Stimulated activated CD4-positive, alpha-beta T cell treated with anti-CD3 and anti-CD28 coated beads, TNF-alpha, amount 100 ng/mL, for 24 hours (primary cell): ENCODE results near the gene FAM156B.
"Not testable (repeated sequence)": the region's sequence is repeated elsewhere in the genome, so short reads cannot be mapped to it uniquely, and the experiment has no call there.

Experiments used
- DNase-seq, 3 experiments: peaks; one replicate each; pipeline ENCODE4 v3.0.0-alpha.2; 2020; ENCODE audit warnings: low read depth in 3 of 3

FAM156B gene

DNA sequence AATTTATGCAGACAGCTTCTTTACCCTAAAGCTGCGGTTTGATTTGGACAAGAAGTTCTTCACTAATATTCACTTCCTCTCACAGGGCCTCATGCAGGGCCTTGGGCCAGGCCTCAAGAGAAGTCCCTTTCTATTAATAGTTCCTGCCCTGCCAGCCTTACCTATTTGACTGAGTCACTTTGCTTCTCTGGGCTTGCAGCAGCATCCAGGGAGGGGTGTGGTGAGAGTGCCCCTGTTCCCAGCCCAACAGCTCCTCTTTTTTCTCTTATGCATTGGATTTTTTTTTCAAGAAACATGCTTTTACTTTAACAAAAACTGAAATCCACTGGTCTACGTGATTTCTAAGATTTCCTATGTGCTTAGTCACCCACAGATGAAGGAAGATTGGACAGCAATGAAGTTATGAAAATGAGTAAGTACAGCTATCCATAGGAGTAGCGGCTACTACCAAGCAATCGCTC lies 26.7 kb downstream of the FAM156B start:
- DNase-seq: no peak

DNA sequence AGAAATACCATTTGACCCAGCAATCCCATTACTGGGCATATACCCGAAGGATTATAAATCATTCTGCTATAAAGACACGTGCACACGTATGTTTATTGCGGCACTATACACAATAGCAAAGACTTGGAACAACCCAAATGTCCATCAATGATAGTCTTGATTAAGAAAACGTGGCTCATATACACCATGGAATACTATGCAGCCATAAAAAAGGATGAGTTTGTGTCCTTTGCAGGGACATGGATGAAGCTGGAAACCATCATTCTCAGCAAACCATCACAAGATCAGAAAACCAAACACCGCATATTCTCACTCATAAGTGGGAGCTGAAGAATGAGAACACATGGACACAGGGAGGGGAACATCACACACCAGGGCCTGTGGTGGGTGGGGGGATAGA lies 33.1 kb downstream of the FAM156B start:
- DNase-seq: not testable (repeated sequence)

DNA sequence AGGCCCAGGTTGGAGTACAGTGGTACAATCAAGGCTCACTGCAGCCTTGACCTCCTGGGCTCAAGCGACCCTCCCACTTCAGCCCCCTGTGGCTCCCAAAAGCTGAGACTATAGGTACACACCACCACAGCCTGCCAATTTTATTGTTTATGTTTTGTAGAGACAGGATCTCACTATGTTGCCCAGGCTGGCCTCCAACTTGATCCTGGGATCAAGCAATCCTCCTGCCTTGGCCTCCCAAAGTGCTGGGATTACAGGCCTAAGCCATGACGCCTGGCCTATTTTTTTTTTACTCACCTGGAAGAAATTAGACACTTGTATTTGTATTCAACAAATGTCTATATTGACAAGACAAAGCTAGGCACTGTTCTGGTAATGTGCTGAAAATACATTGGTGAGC lies 36.1 kb downstream of the FAM156B start:
- no peak for DNase-seq

- DNase-seq: no peak
These were observed 37.0 kb downstream of the FAM156B start for GRCh38 chrX:52933976-52934703.

DNA sequence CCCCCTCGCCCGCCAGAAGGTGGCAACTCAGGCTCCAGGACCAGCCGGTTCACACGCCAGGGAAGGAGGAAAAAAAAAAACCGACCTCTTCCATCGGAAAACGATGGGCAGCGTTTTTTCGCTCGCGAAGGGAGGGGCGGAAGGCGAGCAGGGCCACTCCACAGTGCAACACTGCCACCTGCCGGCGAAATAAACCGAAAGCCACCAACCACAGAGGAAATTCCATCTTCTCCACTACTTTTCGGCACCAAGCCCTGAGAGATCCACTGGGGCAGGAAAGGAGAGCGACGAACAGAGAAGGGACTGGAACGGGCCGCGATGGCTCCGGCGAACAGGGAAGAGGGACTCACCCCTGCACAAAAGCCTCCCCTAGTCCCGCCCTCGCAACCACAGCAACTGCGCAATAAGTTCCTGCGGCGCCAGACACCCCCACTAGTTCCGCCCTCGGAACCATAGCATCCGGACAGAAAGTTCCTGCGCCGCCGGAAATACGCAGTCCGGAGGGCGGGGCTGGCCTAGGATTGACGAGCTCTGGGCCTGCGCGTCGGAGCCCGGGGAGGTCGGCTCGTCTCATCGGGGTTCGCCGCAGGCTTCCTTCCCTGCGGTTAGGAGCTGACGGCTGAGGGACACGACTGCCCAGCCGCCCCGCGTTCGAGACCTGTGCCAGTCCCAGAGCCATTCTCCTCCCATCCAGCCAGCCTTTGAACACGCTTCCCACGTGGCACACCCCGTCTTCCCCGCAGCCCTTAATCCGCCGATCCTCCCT lies 37.8 kb downstream of the FAM156B start:
- DNase-seq: peak; percentile 76 to 85 (median 80)

- DNase-seq: not testable (repeated sequence)
These were observed 38.3 kb downstream of the FAM156B start for GRCh38 chrX:52935470-52935784.

DNA sequence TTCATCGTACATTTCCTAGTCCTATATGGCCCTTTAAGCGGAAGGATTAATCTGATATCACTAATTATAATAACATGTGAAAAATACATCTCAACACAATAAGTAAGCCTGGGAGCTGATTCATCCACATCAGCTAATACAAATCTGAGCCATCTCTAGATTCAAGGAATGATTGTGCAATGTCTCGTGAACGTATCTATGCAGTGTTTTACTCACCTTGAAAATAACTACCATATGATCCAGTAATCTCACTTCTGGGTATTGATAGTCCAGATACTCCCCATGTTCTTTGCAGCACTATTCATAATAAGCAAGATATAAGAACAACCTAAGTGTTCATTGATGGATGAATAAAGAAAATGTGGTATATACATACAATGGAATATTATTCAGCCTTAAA lies 43.6 kb downstream of the FAM156B start:
- not testable (repeated sequence) for DNase-seq

DNA sequence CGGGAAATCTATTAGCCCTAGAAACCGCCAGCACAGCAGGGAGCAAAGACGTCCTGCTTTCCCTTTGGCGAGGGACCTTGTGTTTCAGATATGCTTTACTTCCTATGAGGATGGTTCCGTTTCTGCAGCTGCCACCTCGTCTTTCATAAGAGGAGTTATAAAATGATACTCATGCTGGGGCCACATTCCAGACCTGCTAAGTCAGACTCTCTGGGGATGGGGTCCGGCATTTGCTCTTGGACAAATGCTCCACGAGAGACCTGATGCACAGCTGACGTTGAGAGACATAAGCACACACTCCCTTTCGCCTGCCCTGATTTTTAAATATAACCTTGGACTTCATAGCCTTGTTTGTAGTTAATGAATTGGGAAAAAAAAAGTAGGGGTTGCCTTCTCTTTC lies 44.6 kb downstream of the FAM156B start:
- DNase-seq: not testable (repeated sequence)

- DNase-seq: not testable (repeated sequence)
These were observed 48.8 kb downstream of the FAM156B start for GRCh38 chrX:52945838-52946494.

- DNase-seq: not testable (repeated sequence)
These were observed 50.4 kb downstream of the FAM156B start for GRCh38 chrX:52947501-52947900.

DNA sequence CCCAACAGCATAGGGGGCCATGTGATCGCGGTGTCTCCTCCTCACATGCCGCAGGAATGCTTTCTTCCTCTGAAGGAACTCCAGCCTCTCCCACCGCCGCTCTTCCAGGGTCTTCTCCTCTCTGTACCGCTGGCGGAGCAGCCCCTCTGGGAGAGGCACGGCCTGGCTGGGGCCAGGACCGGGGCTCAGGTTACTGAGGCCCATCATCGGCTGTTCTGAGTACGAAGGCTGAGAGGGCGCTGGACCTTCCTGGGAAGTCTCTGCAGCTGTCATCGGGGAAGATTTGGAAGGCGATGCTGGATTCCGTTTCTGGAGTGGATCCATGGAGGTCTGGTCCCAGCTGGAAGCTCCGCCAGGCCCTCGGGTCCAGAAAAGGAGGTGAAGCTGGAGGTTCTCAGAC lies 51.1 kb downstream of the FAM156B start:
- not testable (repeated sequence) for DNase-seq

- not testable (repeated sequence) for DNase-seq
These were observed 52.2 kb downstream of the FAM156B start for GRCh38 chrX:52949325-52949724.

GRCh38 chrX:52949884-52950283 lies 52.8 kb downstream of the FAM156B start:
- DNase-seq: not testable (repeated sequence)
